GM23338 (cell line): Measurements from ENCODE around the gene MPPED2. TPM values are rescaled to one million over a fixed set of nuclear protein-coding genes. Genes with fewer than 3 reads are reported as not detected.

Source experiments
- ATAC-seq: fragments of 200-7000 bp; cut with Tn5 transposase; 3 replicates; pipeline ENCODE4 v1.9.1; 2020
- DNase-seq: peaks from one replicate; pipeline ENCODE4 v3.0.0-alpha.2; 2015; ENCODE audit warnings: low spot score
- H2AFZ ChIP-seq: fragments of 200-600 bp; sonication (generic); 2 replicates; pipeline ENCODE4 v1.8.0; 2016; ENCODE audit warnings: antibody characterized with exemption, mild to moderate bottlenecking, moderate library complexity
- H3F3A ChIP-seq: fragments of 200-600 bp; sonication (generic); replicated peaks from 2 replicates; pipeline ENCODE4 v1.8.0; 2017; ENCODE audit warnings: antibody characterized with exemption, mixed run types, low read depth
- H3K27ac ChIP-seq: fragments of 200-600 bp; sonication (generic); 2 replicates; pipeline ENCODE4 v1.6.1; 2016; ENCODE audit warnings: low read depth
- H3K27me3 ChIP-seq: fragments of 200-600 bp; sonication (generic); 2 replicates; pipeline ENCODE4 v1.8.0; 2016; ENCODE audit warnings: mild to moderate bottlenecking, mixed run types, moderate library complexity; ENCODE audit not compliant: insufficient read depth
- H3K36me3 ChIP-seq: fragments of 200-600 bp; sonication (generic); 2 replicates; pipeline ENCODE4 v1.8.0; 2016; ENCODE audit warnings: mild to moderate bottlenecking; ENCODE audit not compliant: insufficient read depth
- H3K4me1 ChIP-seq: fragments of 200-600 bp; sonication (generic); 2 replicates; pipeline ENCODE4 v1.8.0; 2016; ENCODE audit warnings: mild to moderate bottlenecking, moderate library complexity; ENCODE audit not compliant: insufficient read depth
- H3K4me2 ChIP-seq: fragments of 200-600 bp; sonication (generic); 2 replicates; pipeline ENCODE4 v1.7.1; 2017; ENCODE audit warnings: mixed run types
- H3K4me3 ChIP-seq: fragments of 200-600 bp; sonication (generic); 2 replicates; pipeline ENCODE4 v1.6.1; 2016; ENCODE audit warnings: mixed run types
- H3K79me2 ChIP-seq: fragments of 200-600 bp; sonication (generic); replicated peaks from 2 replicates; pipeline ENCODE4 v1.8.0; 2017; ENCODE audit warnings: mild to moderate bottlenecking; ENCODE audit not compliant: insufficient read depth
- H3K9me2 ChIP-seq: fragments of 200-600 bp; sonication (generic); 2 replicates; pipeline ENCODE4 v1.8.0; 2017; ENCODE audit not compliant: insufficient read depth
- H4K20me1 ChIP-seq: fragments of 200-600 bp; sonication (generic); replicated peaks from 2 replicates; pipeline ENCODE4 v1.8.0; 2017; ENCODE audit warnings: mild to moderate bottlenecking; ENCODE audit not compliant: insufficient read depth
- H3K27ac Mint-ChIP-seq: 2 replicates; pipeline ENCODE4 v1.8.0; 2020; ENCODE audit warnings: inconsistent platforms, mild to moderate bottlenecking, moderate library complexity, mixed read lengths
- H3K27me3 Mint-ChIP-seq: 3 replicates; pipeline ENCODE4 v1.8.0; 2022; ENCODE audit warnings: low read depth, mild to moderate bottlenecking, moderate library complexity, mixed read lengths, inconsistent platforms; ENCODE audit not compliant: insufficient read depth, poor library complexity
- H3K36me3 Mint-ChIP-seq: 3 replicates; pipeline ENCODE4 v1.8.0; 2021; ENCODE audit warnings: low read depth, mild to moderate bottlenecking, inconsistent platforms, moderate library complexity, mixed read lengths
- H3K4me1 Mint-ChIP-seq: 3 replicates; pipeline ENCODE4 v1.8.0; 2020; ENCODE audit warnings: mild to moderate bottlenecking, inconsistent platforms, mixed read lengths
- H3K4me3 Mint-ChIP-seq: 3 replicates; pipeline ENCODE4 v1.8.0; 2021; ENCODE audit warnings: moderate library complexity, mild to moderate bottlenecking, inconsistent platforms, mixed read lengths
- H3K9me3 Mint-ChIP-seq: 3 replicates; pipeline ENCODE4 v1.8.0; 2020; ENCODE audit warnings: moderate library complexity, mild to moderate bottlenecking, inconsistent platforms, mixed read lengths
- CREB1 ChIP-seq: fragments of 250-450 bp; sonication (Bioruptor Pico); IDR thresholded peaks from 2 replicates; pipeline ENCODE4 v1.5.0; 2020; ENCODE audit warnings: low read depth, mild to moderate bottlenecking, moderate library complexity
- CTCF ChIP-seq, 2 experiments: fragments of 200-600 bp in 1 of 2; sonication (generic) in 1 of 2; conservative IDR thresholded peaks; 2 replicates each; pipeline versions ENCODE4 v1.5.1 to v1.6.1; 2016 to 2017; ENCODE audit warnings: antibody characterized with exemption in 2 of 2, low read depth in 2 of 2, mild to moderate bottlenecking in 2 of 2, moderate library complexity in 1 of 2
- EZH2 ChIP-seq: fragments of 200-600 bp; sonication (generic); IDR thresholded peaks from one replicate; pipeline ENCODE4 v1.8.0; 2017; ENCODE audit warnings: antibody characterized with exemption, mild to moderate bottlenecking, low read depth; ENCODE audit not compliant: unreplicated experiment
- JUNB ChIP-seq: IDR thresholded peaks from one replicate; pipeline ENCODE4 v1.6.1; 2016; ENCODE audit warnings: antibody characterized with exemption; ENCODE audit not compliant: unreplicated experiment
- POLR2AphosphoS5 ChIP-seq: IDR thresholded peaks from 2 replicates; pipeline ENCODE4 v1.6.1; 2016; ENCODE audit warnings: antibody characterized with exemption, low read depth
- STAT1 ChIP-seq: IDR thresholded peaks from one replicate; pipeline ENCODE4 v1.6.1; 2016; ENCODE audit warnings: antibody characterized with exemption; ENCODE audit not compliant: unreplicated experiment
- ZNF114 ChIP-seq: fragments of 250-450 bp; sonication (Bioruptor Pico); IDR thresholded peaks from 2 replicates; pipeline ENCODE4 v1.5.0; 2020; ENCODE audit warnings: mild to moderate bottlenecking, moderate library complexity
- ZNF462 ChIP-seq: fragments of 250-450 bp; sonication (Bioruptor Pico); IDR thresholded peaks from 2 replicates; pipeline ENCODE4 v1.5.0; 2020; ENCODE audit warnings: mild to moderate bottlenecking, moderate library complexity
- polyA plus RNA-seq: library from polyadenylated mRNA; unstranded; fragments of >200 nt; fragmentation: Nextera tagmentation; extraction: Ambion mirVana; gene quantifications from 2 replicates; pipeline ENCODE4 v1.2.1, GENCODE V29; 2016
- total RNA-seq: library from RNA; depleted of rRNA; stranded (reverse); fragments of >200 nt; shearing (Covaris generic); gene quantifications from 2 replicates; pipeline ENCODE4 v1.2.3, GENCODE V29; 2014

Gene MPPED2
- total and polyA plus RNA-seq, 2 experiments from 2014 or later: 4.4 to 6.8 TPM

- TF ChIP-seq ZNF462 (CRISPR knock-in tag) (no peak), EZH2 (no peak), POLR2AphosphoS5 (no peak)
These were observed 76.8 kb downstream of the MPPED2 start (continued) for GRCh38 chr11:30509364-30509763.

- H3K27ac ChIP-seq: no peak overlapping the region
- H3K4me3 Mint-ChIP-seq: no peak overlapping the region
- TF ChIP-seq JUNB (no peak), STAT1 (no peak), POLR2AphosphoS5 (no peak), CREB1 (no peak), ZNF462 (CRISPR knock-in tag) (no peak), CTCF (conservative IDR thresholded peaks at IDR 0.05; ENCODE audit: low read depth in 2 of 2) (no peak), ZNF114 (CRISPR knock-in tag) (no peak)
These were observed 77.6 kb downstream of the MPPED2 start for GRCh38 chr11:30508594-30508993.

More at GRCh38 chr11:30508594-30508993, 77.6 kb downstream of the MPPED2 start:
- H3K4me3 ChIP-seq: no peak overlapping the region
- Mint-ChIP-seq H3K27ac (no peak overlapping the region), H3K9me3 (no peaks in the 10 kb centered on the region), H3K27me3 (no peaks in the 10 kb centered on the region), H3K4me1 (peaks cover 14% of the 10 kb centered on the region), H3K36me3 (no peaks in the 10 kb centered on the region; the same call in 2 of the 3 replicates)
- peaks cover 8% of the 10 kb centered on the region for H3K9me2 ChIP-seq
- H3K4me1 ChIP-seq: peaks cover 15% of the 10 kb centered on the region; the same call in 1 of the 2 replicates
- DNase-seq (no peak), ATAC-seq (no peak)
- H4K20me1 ChIP-seq: no peaks in the 10 kb centered on the region
- no peaks in the 10 kb centered on the region for H3K36me3 ChIP-seq
- H3F3A ChIP-seq: no peaks in the 10 kb centered on the region
- no peak overlapping the region for H2AFZ ChIP-seq
- 0 out of 2 replicates have a peak, but pooled peaks cover 5% of the 10 kb centered on the region for H3K79me2 ChIP-seq
- no peak overlapping the region for H3K4me2 ChIP-seq
- no peaks in the 10 kb centered on the region for H3K27me3 ChIP-seq
